ENCODE results near the gene FYN. TPM values are rescaled to one million over a fixed set of nuclear protein-coding genes. Genes with fewer than 3 reads are reported as not detected.

Gene FYN
- polyA plus RNA-seq, 1 experiment = 55.1 TPM

- Histone ChIP-seq H3K4me3 (ENCODE audit: low read depth, low read length) (no peak overlapping the region), H3K36me3 (ENCODE audit: control insufficient read depth, insufficient read depth, low read length) (peaks cover 1% of the 10 kb centered on the region; the same call in 1 of the 2 replicates), H3K27me3 (ENCODE audit: control insufficient read depth, insufficient read depth, low read length) (no peaks in the 10 kb centered on the region)
- DNase-seq (ENCODE audit: low read depth) = no peak
- ChIA-PET CTCF (interaction anchor here (1.9 kb wide), 1 partner anchor 9 kb away, joined by 6 read pairs; no protein-coding TSS in a partner anchor), POLR2A (interaction anchor here (0.6 kb wide), 1 partner anchor 330 kb away, joined by 9 read pairs; no protein-coding TSS in a partner anchor)
- TF ChIP-seq CTCF (IDR thresholded peaks at IDR 0.05; ENCODE audit: insufficient read depth, low read depth, low read length) = no peak
Observed at GRCh38 chr6:111679126-111679858, 194.0 kb downstream of the FYN start.

- ChIA-PET CTCF (interaction anchor here (1.0 to 1.8 kb wide), 2 partner anchors 9 to 366 kb away, joined by 3 to 6 read pairs; no protein-coding TSS in a partner anchor), POLR2A (no interaction called here)
- TF ChIP-seq CTCF (IDR thresholded peaks at IDR 0.05; ENCODE audit: insufficient read depth, low read depth, low read length) = no peak
Observed at GRCh38 chr6:111677249-111677990, 195.8 kb downstream of the FYN start.

GRCh38 chr6:111676383-111676782 is 196.9 kb downstream of the FYN start:
- peaks cover 4% of the 10 kb centered on the region; the same call in 1 of the 2 replicates for H3K36me3 ChIP-seq (ENCODE audit: control insufficient read depth, insufficient read depth, low read length)
- CTCF ChIA-PET = interaction anchor here (0.6 to 1.0 kb wide), 3 partner anchors 9 to 367 kb away, joined by 3 to 4 read pairs (median 4); no protein-coding TSS in a partner anchor
- no peak for TF ChIP-seq CTCF (IDR thresholded peaks at IDR 0.05; ENCODE audit: insufficient read depth, low read depth, low read length)
- no peaks in the 10 kb centered on the region for H3K27me3 ChIP-seq (ENCODE audit: control insufficient read depth, insufficient read depth, low read length)
- POLR2A ChIA-PET = no interaction called here
- H3K4me3 ChIP-seq (ENCODE audit: low read depth, low read length) = no peak overlapping the region
- no peak for DNase-seq (ENCODE audit: low read depth)

More at GRCh38 chr6:111677249-111677990, 195.8 kb downstream of the FYN start:
- peaks cover 2% of the 10 kb centered on the region; the same call in 1 of the 2 replicates for H3K36me3 ChIP-seq (ENCODE audit: control insufficient read depth, insufficient read depth, low read length)
- H3K4me3 ChIP-seq (ENCODE audit: low read depth, low read length) = no peak overlapping the region
- H3K27me3 ChIP-seq (ENCODE audit: control insufficient read depth, insufficient read depth, low read length) = no peaks in the 10 kb centered on the region
- no peak for DNase-seq (ENCODE audit: low read depth)

GRCh38 chr6:111674883-111675282 is 198.4 kb downstream of the FYN start:
- ChIA-PET POLR2A (no interaction called here), CTCF (interaction anchor here (1.5 kb wide), 1 partner anchor 11 kb away, joined by 3 read pairs; no protein-coding TSS in a partner anchor)
- no peak for TF ChIP-seq CTCF (IDR thresholded peaks at IDR 0.05; ENCODE audit: insufficient read depth, low read depth, low read length)
- Histone ChIP-seq H3K4me3 (ENCODE audit: low read depth, low read length) (no peak overlapping the region), H3K27me3 (ENCODE audit: control insufficient read depth, insufficient read depth, low read length) (no peaks in the 10 kb centered on the region), H3K36me3 (ENCODE audit: control insufficient read depth, insufficient read depth, low read length) (peaks cover 4% of the 10 kb centered on the region; the same call in 1 of the 2 replicates)
- no peak for DNase-seq (ENCODE audit: low read depth)

GRCh38 chr6:111674413-111674812 is 198.8 kb downstream of the FYN start:
- H3K36me3 ChIP-seq (ENCODE audit: control insufficient read depth, insufficient read depth, low read length) = peaks cover 6% of the 10 kb centered on the region; the same call in 1 of the 2 replicates
- DNase-seq (ENCODE audit: low read depth) = no peak
- POLR2A ChIA-PET = no interaction called here
- H3K4me3 ChIP-seq (ENCODE audit: low read depth, low read length) = no peak overlapping the region
- CTCF ChIA-PET = interaction anchor here (1.5 kb wide), 2 partner anchors 8 to 11 kb away, joined by 3 to 9 read pairs; no protein-coding TSS in a partner anchor
- no peaks in the 10 kb centered on the region for H3K27me3 ChIP-seq (ENCODE audit: control insufficient read depth, insufficient read depth, low read length)
- no peak for TF ChIP-seq CTCF (IDR thresholded peaks at IDR 0.05; ENCODE audit: insufficient read depth, low read depth, low read length)

All from BJ (cell line).